Measurements from ENCODE around the gene ZNF677.
"Not testable (repeated sequence)": the region's sequence is repeated elsewhere in the genome, so short reads cannot be mapped to it uniquely, and the experiment has no call there.

ZNF677 gene

DNA sequence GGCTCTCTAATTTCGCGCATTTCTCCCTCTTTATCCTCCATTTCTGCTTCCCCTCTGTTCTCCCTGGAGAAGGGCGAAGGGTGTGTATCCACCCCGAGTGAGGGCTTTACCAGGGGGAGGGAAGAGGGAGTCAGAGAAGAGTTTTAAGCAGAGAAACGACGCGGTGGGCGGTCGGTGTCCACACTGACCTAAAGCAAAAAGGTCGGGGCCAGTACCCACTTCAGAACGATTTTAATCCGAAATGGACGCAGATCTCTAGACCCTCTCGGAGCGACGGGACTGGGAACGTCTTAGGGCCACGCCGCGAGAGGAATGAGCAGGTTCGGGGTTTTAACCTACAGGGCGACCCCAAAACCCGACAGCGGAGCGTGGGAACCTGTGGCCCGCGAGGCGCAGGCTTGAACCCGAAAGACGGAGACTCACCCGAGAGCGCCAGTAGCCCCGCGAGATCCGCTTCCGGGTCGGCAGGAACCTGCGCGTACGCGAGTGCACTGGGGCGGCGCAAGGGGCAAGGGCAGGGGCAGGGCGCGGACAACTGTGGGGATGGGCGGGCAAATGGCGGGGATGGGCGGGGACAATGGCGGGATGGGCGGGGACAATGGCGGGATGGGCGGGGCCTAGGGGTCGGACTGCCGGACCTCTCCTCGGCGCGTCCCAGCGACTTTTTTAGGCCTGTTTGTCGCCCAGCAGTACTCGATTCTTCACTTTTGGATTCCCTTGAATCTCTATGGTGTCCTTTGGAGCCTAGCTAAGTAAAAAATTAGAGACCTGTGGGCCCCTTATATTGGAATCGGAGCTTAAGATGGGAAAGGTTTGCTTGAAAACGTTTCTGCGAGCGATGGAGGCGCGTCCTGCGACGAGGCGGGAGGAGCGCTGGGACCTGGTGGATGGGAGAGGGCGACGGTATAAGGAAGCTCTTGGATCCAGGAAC is at the start of gene ZNF677:
ZNF677 (minus strand) TSS at position 463 of the 931 bp plus-strand sequence. CDS start 3,323 bp downstream, outside the sequence.
- in situ Hi-C loops (cut with HindIII; ENCODE audit: low sequenced_read_pairs): no loop called here

DNA sequence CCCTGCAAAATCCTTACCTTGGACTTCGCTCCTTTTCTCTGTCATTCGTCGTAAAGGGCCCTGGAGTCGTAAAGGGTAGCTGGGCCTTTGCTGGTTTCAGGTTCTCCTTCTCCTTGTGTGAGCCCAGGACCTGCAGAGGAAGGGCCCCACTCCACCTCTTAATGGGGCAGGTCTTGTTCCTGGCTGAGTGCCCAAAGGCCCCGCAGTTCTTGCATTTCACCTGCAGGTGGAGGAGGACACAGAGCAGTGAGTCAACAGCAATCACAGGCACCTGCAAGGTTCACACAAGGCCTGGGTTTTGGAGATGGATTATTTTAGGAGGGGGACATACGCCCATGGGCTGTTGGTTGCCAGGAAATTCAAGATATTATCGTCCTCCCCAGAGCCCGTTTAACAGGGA is 46.7 kb upstream of the ZNF677 start:
- in situ Hi-C loops (cut with HindIII; ENCODE audit: low sequenced_read_pairs): not testable (repeated sequence)

DNA sequence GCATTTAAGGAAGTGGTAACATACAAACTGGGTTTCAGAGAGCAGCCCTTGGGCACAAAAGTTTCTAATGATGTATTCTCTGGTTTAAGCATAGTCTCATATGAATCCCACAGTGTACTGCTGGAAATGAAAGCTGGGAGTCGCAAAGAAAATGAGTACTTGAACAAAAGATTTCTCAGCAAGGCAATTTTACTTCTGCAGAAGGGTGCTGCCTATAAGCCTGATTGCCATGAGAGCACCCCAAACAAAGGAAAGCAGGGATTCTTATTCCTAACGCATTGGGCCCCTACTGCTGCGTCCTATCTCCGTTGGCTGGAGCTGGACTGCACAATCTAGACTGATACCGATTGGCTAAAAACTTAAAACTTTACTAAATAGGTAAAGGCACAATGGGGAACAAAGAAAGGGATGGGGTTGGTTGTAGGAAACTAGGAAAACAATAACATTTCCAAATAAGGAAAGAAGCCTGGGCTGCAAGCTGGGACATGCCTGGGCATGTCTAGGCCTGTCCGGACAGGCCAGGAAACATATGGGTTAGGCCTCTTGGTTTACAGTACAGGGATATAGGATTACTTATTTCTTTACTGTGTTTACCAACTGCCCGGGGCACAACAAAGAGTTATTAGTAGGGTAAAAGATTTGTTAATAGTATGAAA is 40.2 kb upstream of the ZNF677 start:
- in situ Hi-C loops (cut with HindIII; ENCODE audit: low sequenced_read_pairs): no loop called here

GRCh38 chr19:53290758-53291549 is 36.3 kb upstream of the ZNF677 start:
- in situ Hi-C loops (cut with HindIII; ENCODE audit: low sequenced_read_pairs): no loop called here

DNA sequence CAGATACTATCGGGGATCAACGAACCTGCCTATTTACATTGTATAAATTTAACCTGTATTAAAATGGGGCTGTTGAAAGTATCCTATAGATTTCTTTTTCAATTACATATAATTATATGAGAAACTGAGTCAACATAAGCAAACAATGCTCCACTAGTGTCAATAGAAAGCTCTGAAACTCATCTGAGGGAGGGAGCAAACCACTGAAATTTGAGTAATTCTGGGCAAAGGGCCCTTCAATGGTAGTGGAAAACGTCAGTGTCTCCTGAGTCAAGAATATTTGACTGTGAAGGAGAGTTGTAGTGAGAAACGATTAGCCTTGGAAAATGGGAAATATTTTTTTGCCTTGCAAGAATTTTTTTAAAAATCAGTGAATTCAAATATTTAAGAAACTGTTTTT is 30.4 kb upstream of the ZNF677 start:
- in situ Hi-C loops (cut with HindIII; ENCODE audit: low sequenced_read_pairs): no loop called here

GRCh38 chr19:53281947-53282346 is 27.3 kb upstream of the ZNF677 start:
- in situ Hi-C loops (cut with HindIII; ENCODE audit: low sequenced_read_pairs): not testable (repeated sequence)

DNA sequence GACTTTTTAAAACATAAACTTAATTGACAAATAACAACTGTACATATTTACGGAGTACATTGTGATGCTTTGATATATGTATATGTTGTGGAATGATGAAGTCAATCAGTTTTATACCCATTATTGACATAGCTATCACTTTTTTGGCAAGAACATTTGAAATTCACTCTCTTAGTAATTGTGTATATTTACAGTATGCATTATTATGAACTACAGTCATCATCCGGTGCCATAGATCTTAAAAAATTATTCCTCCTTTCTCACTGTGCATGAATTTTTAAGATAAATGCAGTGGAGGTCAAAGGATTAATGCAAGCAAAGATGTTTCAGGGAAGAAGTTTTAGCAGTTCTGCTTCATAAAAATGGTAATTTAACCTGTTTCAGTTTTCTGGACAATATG is 20.8 kb upstream of the ZNF677 start:
- in situ Hi-C loops (cut with HindIII; ENCODE audit: low sequenced_read_pairs): no loop called here

DNA sequence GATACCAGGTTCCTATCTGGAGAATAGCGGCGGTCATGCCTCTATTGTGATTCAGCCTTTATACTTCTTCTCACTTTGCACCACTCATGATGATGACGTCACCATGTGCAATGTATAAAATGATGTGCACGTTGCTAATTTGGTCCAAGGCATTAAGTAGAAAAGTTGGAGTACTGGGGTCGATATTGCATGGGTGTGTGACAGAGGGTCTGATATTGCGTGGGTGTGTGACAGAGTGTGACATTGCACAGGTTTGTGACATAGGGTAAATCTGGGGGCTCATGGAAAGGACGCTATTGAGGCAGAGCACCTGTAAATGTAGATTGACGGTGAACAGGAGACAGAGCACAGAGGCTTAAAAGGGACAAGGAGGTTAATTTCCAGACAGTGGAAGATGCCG is 17.4 kb upstream of the ZNF677 start:
- in situ Hi-C loops (cut with HindIII; ENCODE audit: low sequenced_read_pairs): no loop called here

DNA sequence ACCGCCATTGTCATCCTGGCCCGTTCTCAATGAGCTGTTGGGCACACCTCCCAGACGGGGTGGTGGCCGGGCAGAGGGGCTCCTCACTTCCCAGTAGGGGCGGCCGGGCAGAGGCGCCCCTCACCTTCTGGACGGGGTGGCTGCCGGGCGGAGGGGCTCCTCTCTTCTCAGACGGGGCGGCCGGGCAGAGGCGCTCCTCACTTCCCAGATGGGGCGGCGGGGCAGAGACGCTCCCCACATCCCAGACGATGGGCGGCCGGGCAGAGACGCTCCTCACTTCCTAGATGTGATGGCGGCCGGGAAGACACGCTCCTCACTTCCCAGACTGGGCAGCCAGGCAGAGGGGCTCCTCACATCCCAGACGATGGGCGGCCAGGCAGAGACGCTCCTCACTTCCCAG is 15.2 kb upstream of the ZNF677 start:
- in situ Hi-C loops (cut with HindIII; ENCODE audit: low sequenced_read_pairs): not testable (repeated sequence)

- in situ Hi-C loops (cut with HindIII; ENCODE audit: low sequenced_read_pairs): not testable (repeated sequence)
Measured at GRCh38 chr19:53267623-53268022, 12.9 kb upstream of the ZNF677 start, which contains the start of gene VN1R4. VN1R4 (minus strand) TSS chr19:53267723; CDS start chr19:53267665, 58 bp downstream.

GRCh38 chr19:53257715-53258342 is 3.2 kb upstream of the ZNF677 start, which contains the start of gene VN1R2:
VN1R2 (plus strand) TSS chr19:53258292; CDS start chr19:53258376, 84 bp downstream.
- in situ Hi-C loops (cut with HindIII; ENCODE audit: low sequenced_read_pairs): not testable (repeated sequence)

DNA sequence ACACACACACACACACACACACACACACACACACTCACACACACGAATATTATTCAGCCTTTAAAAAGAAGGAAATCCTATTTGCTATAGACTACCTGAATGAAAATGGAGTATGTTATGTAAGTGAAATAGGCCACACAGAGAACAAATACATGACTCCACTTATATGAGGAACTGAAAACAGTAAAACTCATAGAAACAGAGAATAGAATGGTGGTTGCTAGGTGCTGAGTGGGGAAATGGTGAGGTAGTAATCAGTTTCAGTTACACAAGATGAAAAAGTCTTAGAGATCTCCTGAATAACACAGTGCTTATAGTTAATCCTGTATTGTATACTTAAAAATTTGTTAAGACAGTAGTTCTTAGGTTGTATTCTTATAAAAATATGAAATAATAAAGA is 8.2 kb downstream of the ZNF677 start:
- in situ Hi-C loops (cut with HindIII; ENCODE audit: low sequenced_read_pairs): no loop called here

- in situ Hi-C loops (cut with HindIII; ENCODE audit: low sequenced_read_pairs): no loop called here
Measured at GRCh38 chr19:53237114-53237777, 17.4 kb downstream of the ZNF677 start.

DNA sequence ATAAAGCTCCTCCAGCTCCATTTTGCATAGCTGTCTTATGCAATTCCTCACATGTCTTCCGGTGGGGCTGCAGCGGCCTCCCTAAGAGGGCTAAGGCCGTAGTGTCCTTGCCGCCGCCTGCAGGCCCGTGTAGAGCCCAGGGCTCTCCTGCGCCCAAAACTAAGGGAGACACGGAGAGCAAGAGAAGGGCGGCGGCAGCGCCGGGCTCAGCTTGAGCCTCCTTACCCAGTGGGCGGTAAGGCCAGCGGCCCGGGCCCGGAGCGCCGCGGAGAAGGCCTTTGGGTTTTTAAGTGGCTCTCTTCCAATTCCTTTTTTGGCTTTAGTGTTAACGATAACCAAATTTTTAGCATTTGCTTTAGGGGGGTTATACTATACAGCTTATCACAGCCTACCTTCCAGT is 30.1 kb downstream of the ZNF677 start:
- in situ Hi-C loops (cut with HindIII; ENCODE audit: low sequenced_read_pairs): no loop called here

- in situ Hi-C loops (cut with HindIII; ENCODE audit: low sequenced_read_pairs): not testable (repeated sequence)
Measured at GRCh38 chr19:53222716-53223115, 32.0 kb downstream of the ZNF677 start.

DNA sequence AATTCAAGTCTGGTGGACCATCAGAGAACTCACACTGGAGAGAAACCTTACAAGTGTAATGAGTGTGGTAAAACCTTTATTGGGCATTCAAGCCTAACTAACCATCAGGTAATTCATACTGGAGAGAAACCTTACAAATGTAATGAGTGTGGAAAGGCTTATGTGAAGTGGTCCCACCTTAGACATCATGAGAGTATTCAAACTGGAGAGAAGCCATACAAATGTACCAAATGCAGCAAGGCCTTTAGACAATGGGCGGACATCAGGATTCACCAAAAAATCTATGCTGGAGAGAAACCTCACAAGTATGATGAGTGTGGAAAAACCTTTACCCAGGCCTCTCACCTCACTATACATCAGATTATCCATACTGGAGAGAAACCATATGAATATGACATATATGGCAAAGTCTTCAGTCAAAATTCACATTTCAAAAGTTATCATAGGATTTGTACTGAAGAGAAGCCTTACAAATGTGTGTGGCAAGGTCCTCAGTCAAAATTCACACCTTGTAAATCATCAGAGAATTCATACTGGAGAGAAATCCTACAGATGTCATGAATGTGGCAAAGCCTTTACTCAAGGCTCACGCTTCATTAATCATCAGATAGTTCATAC is 41.9 kb downstream of the ZNF677 start:
- in situ Hi-C loops (cut with HindIII; ENCODE audit: low sequenced_read_pairs): no loop called here

DNA sequence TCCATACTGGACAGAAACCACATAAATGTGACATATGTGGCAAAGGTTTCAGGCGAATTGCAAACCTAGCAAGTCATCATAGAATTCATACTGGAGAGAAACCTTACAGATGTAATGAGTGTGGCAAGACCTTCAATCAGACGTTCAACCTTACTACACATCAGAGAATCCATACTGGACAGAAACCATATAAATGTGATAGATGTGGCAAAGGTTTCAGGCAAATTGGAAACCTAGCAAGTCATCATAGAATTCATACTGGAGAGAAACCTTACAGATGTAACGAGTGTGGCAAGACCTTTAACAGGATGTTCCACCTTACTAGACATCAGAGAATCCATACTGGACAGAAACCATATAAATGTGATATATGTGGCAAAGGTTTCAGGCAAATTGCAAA is 43.1 kb downstream of the ZNF677 start:
- in situ Hi-C loops (cut with HindIII; ENCODE audit: low sequenced_read_pairs): not testable (repeated sequence)

- in situ Hi-C loops (cut with HindIII; ENCODE audit: low sequenced_read_pairs): no loop called here
Measured at GRCh38 chr19:53196777-53197396, 57.8 kb downstream of the ZNF677 start.

DNA sequence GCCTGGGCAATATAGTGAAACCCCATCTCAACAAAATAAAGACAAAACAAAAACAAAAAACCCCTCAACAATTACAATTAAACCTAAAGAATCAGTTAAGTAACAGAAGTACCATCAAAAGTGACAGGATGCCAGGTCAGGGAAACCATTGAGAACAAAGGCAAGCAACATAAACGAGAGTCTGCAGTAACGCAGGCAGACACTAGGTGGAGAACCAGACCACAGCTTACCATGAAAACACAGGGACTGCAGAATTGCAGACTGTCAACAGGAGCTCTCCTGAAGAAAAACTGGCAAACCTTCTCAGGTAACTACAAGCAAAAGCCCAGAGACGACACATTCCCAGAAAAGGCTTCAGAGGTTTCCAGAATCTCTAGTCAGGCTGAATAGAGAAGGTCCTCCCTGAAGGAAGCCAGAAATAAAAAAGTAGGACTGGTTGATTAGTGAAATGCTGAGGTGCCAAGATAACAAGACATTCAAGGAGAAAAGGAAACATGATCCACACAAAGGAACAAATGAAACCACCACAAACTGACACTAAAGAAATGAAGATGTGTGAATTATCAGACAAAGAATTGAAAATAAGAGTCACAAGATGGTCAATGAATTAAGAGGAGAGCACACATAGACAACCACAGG is 59.3 kb downstream of the ZNF677 start:
- in situ Hi-C loops (cut with HindIII; ENCODE audit: low sequenced_read_pairs): no loop called here

All from endothelial cell of hepatic sinusoid (primary cell).